GM18520 (cell line): ENCODE data around the gene DNAJC11.
"Not testable (repeated sequence)": the region's sequence is repeated elsewhere in the genome, so short reads cannot be mapped to it uniquely, and the experiment has no call there.

ENCODE experiments used
- ATAC-seq: cut with Tn5 transposase; IDR thresholded peaks from one replicate; pipeline ENCODE4 v1.9.1; 2021; ENCODE audit not compliant: unreplicated experiment

The DNAJC11 gene

DNA sequence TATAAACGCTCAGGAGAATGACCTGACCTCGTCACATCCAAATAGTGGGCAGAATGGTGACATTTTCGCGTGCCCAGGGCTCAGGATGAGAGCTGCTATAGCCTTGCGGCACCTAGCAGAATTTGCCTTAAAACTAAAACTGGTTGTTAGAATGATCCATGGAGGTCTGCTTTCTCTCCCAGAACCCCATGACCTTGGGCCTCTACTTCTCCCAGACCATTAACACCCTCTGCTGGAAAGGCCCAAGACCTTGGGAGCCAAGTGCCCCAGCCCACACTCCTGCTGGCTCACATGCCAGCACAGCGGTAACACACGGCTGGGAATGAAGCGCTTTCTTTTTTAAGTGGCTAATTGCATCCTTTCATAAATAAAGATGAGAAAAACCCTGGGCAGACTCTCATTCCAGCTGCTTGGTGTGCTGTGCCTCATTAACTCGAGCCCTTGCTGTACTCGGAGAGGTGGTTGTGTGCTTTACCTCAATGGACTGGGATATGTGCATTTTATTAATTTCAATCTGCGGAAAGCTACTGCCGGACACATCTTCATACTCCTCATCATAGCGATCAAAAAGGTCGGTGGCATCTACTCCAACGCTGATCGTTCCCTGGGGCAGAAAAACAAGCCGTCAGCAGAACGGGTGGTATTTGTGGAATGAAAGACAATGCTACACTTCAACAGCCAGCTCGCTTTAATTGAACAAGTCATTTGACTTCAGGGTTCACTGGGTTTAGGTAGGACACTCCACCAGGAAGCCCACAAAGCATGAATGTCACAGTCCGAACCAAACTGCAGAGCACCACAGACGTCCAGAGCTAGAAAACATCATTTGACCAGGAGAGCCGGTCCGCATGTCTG, 48.0 kb downstream of the DNAJC11 start:
- ATAC-seq: no peak

DNA sequence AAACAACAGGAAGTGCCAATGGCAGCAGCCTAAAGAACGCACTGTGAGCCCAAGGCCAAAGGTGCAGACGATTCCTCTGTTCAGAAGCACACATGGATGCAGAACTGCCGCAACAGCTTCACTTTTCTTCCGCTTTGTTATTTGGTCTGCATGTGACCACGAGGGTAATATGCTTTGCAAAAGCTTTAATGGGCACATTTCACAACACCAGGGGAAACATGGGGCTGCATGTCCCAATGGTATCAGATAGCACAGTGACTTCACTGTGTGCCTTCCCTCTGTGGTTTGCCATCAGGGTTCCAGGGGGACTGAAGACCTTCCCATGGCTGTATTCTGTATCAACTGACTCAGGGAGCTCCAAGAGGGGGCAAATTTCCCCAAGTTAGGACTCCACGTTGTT, 48.6 kb downstream of the DNAJC11 start:
- ATAC-seq: no peak

DNA sequence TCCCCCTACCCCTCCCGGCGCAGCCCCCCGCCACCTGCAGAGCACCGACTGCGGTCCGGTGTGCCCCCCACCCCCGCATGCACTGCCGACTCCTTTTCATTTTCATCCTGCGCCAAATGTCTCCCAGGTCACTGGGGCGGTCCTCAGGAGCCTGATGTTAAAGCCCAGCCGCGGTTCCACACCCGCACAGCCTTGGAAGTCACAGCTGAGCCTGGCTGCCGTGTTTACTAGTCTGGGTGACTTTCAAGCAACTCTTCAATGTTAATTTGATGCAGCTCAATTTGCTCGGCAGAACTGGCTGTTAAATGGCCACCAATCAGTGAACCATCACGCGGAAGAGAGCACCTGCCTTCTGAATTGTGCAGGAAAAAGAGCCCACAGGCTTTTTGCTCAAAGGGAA, 49.7 kb downstream of the DNAJC11 start:
- no peak for ATAC-seq

DNA sequence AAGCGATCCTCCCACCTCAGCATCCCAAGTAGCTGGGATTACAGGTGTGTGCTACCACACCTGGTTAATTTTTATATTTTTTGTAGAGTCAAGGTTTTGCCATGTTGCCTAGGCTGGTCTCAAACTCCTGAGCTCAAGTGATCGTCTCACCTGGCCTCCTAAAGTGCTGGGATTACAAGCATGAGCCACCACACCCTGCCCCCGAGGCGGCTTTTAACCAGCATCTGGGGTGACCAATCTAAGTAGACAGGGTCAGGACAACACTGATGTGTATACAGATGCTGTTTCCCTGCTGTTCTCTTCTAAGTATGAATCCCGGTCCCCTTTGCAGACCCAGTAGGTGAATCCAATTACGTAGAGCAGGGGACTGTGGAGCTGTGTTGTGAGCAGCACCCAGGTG, 53.1 kb downstream of the DNAJC11 start:
- no peak for ATAC-seq

DNA sequence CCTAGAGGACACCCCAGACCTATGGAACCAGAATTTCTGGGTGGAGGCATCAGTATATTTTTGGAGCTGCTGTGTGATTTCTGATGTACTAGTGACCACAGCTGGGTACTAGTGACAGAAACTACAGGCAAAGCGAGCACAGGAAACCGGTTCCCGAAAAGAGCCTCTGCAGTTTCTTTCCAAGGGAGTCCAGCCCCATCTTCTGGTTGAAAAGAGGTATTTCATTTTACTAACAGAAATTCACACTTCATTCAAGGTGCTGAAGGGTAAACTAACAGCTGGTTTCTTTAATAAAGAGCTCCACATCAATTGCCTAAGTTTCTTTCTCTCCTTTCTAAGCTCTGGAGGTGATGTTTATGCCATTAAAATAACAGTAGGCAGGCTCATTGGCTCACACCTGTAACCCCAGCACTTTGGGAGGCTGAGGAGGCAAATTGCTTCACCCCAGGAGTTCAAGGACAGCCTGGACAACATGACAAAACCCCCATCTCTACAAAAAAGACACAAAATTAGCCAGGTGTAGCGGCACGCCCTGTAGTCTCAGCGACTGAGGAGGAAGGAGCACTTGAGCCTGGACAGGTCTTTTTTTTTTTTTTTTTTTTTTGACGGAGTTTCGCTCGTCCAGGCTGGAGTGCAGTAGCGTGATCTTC, 55.0 kb downstream of the DNAJC11 start:
- ATAC-seq: no peak

DNA sequence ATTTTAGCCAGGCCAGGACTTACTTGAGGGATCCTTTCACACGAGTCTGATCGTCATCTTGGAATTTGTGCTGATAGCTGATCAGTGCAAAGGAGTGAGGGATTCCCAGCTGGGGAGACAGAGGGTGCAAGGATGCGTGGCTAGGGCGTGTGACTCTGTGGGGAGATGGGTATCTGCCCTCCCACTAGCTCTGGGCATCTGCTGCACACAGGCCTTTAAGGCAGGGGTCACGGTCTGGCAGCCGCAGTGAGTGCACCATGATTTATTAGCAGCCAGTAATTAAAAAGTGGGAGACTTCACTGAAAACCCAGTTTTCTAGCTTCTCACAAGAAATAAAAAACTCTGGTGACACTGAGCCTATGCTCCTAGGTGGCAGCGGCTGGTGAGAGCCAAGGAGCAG, 56.6 kb downstream of the DNAJC11 start:
- no peak for ATAC-seq

DNA sequence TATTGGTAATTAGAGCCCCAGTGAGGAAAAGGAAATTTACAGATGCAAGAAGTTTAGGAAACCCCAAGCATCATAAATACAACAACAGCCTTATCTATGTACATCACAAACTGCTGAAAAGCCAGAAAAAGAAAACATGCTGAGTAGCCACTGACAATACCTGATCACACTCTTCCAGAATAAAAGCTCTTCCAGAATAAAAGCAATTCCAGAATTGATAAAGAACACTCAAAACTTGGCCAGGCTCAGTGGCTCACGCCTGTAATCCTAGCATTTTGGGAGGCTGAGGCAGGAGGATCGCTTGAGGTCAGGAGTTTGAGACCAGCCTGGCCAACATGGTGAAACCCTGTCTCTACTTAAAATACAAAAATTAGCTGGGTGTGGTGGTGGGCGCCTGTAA, 60.7 kb downstream of the DNAJC11 start:
- not testable (repeated sequence) for ATAC-seq

DNA sequence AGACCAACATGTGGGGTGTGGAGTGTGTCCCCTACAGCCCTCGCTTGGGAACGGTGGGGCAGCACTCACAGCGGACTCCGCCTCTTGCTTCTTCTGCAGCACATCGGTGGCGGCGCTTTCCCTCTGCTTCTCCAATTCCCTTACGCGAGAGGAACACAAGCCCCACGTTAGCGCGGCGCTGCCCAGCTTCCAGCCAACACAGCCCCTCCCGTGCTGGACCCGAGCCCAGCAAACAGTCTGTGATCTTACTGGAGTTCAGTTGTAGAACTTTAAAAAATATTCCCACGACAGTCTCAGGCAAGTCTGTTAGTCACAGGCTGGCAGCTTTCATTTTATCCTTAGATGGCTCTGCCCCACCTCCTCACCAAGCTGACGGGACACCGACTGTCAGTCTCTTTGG, 63.4 kb downstream of the DNAJC11 start:
- no peak for ATAC-seq

DNA sequence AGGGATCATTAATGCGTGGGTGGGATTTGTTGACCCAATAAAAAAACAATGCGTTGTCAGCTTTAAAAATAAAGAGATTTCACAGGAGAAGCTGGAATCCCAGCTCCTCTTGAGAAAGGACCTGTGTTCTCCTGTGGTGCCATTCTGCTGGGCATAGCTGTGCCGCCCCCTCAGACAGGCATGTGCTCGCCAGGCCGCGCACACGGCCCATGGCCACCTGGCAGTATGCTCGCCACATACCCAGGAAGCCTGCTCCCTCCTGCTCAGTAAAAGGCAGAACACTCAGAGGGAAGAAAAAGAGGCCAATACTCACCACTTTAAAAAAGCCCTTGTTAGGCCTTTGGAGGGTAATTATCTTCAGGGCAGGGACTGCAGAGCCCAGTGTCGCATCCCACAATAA, 63.8 kb downstream of the DNAJC11 start:
- no peak for ATAC-seq

DNA sequence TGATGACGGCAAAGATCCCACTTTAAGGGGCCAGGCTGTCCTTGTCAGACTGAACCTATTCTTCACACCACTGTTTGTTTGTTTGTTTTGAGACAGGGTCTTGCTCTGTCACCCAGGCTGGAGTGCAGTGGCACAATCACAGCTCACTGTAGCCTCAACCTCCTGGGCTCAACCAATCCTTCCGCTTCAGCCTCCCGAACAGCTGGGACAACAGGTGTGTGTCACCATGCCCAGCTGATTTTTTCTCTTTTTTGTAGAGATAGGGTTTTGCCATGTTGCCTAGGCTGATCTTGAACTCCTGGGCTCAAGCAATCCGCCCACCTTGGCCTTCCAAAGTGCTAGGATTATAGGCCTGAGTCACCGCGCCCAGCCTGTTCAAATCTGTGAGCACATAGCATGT, 64.8 kb downstream of the DNAJC11 start:
- not testable (repeated sequence) for ATAC-seq

DNA sequence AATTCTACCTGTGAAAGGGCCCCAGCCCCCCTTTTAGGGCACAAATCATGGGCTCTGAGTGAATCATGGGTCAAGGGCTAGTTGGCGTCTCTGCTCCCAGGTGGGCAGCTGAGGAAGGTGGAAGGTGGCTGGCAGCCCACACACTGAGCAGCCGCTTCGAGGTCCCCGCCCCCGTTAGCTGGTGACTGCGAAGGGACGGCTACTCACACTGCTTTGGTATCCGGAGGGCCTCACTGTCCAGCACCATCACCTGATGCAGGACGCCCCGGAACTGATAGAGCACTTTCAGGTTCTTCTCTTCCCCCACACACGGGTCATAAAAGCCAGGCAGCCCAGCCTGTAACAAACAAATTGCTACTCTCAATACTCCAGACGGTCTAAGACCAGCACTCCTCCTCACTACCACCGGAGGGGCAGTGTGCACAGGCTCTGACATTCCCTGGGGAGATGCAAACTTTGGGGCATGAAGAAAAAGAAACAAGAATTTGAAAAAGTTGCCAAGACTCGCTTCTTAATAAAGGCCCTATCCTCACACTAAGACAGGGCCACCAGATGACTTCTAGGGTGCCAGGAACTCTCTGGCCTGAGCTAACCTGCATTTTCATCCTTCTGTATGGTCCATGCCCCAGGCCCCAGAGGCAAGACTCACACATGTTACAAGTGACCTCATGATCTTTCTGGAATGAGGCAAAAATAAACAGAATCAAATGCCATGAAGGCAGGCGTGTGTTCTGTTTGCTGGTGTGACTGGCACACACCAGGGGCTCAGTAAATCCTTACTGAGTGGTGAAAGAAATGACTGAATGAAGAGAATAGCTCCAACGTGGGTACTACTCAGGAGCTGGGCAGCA, 65.5 kb downstream of the DNAJC11 start:
- ATAC-seq: no peak

DNA sequence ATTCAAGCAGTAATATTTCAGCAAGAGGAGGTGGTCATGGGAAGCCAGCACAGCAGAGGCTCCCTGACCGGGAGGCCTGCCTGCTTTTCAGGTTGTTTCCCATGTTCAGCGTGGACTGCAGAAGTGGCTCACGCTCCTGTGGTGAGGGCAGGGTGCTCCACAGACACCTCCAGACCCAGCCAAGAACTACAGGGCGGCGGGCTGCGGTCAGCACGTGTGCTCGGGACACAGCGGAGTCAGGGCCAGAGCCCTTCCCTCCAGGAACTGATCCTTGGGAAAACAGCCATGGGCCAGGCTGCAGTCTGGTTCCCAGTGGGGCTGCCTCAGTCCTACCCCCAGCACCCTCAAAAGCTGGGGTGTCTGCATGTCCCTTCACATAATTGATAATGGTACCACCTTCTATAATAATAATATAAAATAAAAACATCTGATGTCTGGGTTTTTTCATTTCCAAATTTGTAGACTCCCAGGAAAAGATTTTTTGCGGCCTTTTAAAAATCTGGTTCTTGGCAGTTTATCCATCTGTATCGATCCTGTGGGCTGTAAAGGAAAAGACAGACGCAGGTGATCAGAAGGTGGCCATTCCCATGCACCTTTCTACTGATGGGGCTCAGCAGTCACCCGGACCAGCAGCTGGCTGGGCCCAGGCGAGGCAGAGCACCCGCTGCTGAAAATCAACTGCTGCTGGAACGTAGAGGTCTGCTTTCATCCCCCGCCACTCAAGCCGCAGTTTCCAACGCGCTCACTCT, 66.3 kb downstream of the DNAJC11 start:
- ATAC-seq: no peak

DNA sequence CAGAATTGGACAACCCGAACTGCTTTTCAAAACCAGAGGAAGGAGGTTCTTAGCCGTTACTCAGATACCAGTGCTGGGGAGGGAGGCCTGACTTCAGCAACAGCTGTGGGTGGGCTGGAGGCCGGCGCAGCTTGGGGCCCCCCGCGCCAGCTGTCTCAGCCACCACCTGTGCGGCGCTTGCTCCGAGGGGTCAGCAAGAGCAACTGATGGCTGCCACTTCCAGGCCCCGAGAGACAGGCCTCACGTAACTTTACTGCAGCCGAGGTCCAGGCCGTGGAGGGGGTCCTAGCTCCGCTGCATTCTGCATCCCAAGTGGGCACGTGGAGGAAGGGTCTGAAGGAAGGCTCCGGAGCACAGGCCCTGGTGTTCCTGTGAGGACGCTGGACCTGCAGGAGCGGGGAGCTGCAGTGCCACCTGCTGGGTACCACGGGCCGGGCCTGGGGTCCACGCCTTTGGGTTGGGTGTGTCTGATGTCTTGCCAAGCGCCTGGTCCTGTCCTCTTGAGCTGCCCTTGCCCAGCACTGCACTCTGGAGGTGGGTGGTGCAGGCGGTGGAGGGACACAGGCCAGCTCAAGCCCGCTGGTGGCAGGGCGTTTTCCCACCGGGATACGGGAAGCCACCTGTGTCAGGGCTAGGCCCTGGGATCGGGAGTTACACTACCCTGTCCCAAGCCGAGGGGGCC, 67.1 kb downstream of the DNAJC11 start:
- no peak for ATAC-seq

DNA sequence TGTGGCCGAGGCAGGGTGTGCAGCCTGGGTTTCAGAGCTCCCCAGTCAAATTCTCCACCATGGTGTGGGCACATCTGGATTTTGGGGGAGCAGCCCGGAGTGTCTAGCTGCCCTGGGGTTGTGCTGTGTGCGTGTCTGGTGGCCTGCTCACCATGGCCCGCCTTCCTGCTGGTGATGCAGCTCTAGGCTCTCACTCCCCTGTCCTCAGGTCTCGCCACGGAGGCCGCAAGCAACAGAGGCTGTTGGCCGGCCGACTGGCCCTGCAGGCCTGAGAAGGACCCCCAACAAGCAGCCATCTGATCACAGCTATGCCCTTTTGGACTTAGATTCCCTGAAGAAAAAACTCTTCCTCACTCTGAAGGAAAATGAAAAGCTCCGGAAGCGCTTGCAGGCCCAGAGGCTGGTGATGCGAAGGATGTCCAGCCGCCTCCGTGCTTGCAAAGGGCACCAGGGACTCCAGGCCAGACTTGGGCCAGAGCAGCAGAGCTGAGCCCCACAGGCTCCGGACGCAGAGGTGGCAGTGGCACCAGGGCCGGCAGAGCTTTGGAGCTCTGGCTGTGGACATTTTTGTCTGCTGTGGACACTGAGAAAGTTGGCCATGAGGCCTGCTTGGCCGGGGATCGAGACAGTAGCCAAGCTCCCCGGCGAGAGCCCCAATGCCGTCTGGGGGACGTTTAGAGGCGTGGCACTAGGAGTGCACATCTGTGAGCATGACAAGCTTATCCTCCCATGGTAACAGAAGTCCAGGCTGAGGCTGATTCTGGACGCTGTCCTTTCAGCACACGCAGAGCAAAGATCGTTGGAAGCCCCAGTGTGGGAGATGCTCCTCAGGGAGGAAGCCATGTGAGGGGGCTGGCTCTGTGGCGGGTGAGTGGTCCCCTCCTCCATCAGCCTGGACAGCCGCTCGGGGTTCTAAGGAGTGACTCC, 68.8 kb downstream of the DNAJC11 start:
- no peak for ATAC-seq

DNA sequence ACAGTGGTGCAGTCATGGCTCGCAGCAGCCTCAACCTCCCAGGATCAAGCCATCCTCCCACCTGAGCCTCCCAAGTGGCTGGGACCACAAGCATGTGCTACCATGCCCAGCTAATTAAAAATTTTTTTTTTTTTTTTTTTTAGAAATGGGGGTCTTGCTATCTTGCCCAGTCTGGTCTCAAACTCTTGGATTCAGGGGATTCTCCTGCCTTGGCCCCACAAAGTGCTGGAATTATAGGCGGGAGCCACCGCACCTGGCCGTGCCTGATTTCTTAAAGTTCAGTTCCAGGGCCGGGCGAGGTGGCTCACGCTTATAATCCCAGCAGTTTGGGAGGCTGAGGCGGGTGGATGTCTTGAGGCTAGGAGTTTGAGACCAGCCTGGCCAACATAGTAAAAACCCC, 70.6 kb downstream of the DNAJC11 start:
- ATAC-seq: no peak

DNA sequence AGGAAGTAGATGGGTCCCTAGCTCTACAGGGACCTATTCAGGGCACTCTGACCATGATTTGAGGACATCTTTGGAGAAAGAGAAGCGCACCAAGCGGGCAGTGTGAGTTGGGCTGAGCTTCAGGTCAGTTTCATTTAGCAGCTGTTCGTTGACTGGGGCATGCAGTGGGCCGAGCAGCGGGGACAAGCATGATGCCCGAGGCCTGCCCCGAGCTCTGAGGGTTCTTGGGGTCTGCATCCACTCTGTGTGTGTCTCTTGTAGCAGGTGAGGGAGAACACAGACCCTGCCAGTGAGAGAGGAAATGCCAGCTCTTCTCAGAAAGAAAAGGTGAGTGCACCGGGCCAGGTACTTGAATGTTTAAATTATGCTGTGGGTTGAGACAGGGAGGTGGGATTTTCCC, 71.6 kb downstream of the DNAJC11 start:
- no peak for ATAC-seq

DNA sequence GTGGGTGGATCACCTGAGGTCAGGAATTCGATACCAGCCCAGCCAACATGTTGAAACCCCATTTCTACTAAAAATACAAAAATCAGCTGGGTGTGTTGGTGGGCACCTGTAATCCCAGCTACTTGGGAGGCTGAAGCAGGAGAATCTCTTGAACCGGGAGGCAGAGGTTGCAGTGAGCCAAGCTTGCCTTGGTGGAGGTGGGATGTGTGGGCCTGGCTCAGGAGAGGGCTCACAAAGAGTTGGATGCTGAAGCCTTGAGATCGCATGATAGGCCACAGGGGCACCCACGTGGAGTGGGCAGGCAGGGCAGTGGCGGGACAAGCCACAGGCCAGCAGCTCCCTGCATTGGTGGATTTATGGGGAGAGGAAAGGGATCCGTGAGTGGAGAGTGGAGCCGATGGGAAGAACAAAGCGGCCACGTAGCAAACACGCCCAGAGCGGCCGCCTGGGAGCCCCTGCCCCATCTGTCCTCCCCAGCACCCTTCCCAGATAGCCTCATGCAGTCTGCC, 72.6 kb downstream of the DNAJC11 start:
- ATAC-seq: no peak

DNA sequence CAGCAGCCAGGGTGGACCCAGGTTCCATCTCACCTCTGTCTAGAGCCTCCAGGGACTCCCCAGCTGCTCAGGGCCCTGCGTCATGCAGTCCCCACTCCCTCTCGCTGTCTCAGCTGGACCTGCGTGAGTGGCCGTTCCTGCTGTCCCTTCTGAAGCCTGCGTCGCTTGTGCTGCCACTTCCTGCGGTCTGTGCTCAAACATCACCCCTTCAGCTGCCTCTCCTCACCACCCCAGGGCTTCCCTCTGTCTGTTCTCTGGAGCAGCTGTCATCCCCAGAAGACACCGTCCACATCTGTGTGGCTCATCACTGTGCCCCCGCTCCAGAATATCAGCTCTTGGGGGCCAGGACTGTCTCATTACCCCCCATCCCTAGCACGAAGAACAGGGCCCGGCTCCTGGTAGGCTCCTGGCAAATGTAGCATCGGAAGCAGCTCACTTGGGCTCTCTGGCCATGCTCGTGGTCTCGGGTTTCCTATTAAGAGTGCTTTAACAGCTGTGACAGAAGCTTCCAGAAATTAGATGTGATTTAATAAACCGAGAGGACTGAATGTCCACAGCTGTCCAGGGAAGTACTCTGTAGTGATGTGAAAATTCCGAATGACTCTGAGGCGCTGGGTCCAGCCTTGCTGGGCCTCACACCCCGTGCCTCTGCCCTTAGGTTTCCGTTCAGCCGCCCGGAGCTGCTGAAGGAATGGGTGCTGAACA, 73.6 kb downstream of the DNAJC11 start:
- ATAC-seq: no peak

DNA sequence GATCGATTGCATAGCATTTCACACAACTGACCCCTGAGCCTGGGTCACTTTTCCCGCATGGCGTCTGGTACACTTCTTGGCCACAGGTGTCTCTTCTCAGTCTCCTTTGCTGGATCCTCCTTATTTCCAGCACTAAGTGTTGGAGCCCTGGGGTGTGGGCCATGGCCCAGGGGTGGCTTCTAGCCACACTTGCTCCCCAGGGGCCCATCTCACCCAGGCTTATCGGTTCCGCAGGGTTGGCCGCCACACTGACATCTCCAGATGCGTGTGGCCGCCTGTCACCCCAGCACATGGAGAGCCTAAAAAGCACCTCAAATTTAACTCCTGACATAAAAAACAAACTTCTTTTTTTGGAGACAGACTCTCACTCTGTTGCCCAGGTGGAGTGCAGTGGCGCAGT, 74.6 kb downstream of the DNAJC11 start:
- ATAC-seq: no peak
